T-helper 1 cell treated with Interleukin-12 subunit alpha and Interleukin-12 subunit beta and Interleukin-4 antibody, amounts not matched to agents 30 μg/mL and 1 μg/mL, for 36 hours (primary cell): ENCODE measurements around the gene NKX2-2.

ENCODE experiments used
- H3K27ac Mint-ChIP-seq: one replicate; pipeline ENCODE4 v1.8.0; 2021; ENCODE audit warnings: mild to moderate bottlenecking, mixed read lengths
- H3K27me3 Mint-ChIP-seq: one replicate; pipeline ENCODE4 v1.8.0; 2021; ENCODE audit warnings: low read depth, mixed read lengths
- H3K36me3 Mint-ChIP-seq: one replicate; pipeline ENCODE4 v1.8.0; 2021; ENCODE audit warnings: low read depth, mixed read lengths
- H3K4me1 Mint-ChIP-seq: one replicate; pipeline ENCODE4 v1.8.0; 2021; ENCODE audit warnings: low read depth, mixed read lengths
- H3K4me3 Mint-ChIP-seq: one replicate; pipeline ENCODE4 v1.8.0; 2021; ENCODE audit warnings: mild to moderate bottlenecking, moderate library complexity, mixed read lengths
- H3K9me3 Mint-ChIP-seq: one replicate; pipeline ENCODE4 v1.8.0; 2021; ENCODE audit warnings: mixed read lengths

The NKX2-2 gene

GRCh38 chr20:21513881-21514540 is at the start of gene NKX2-2:
TSS of gene NKX2-2 (minus strand) at chr20:21514064. CDS start at chr20:21513669, 395 bp downstream.
- peak within 1 kb of the TSS; percentile 14 for H3K4me3 Mint-ChIP-seq
- peak within 1 kb of the TSS; percentile 76 for H3K27ac Mint-ChIP-seq
- H3K27me3 Mint-ChIP-seq = peaks cover 84% of the 10 kb centered on the region
- no peaks in the 10 kb centered on the region for H3K9me3 Mint-ChIP-seq
- peaks cover 6% of the 10 kb centered on the region for H3K36me3 Mint-ChIP-seq
- H3K4me1 Mint-ChIP-seq = peaks cover 14% of the 10 kb centered on the region

- H3K4me3 Mint-ChIP-seq = no peak overlapping the region
- H3K4me1 Mint-ChIP-seq = peaks cover 12% of the 10 kb centered on the region
- peaks cover 6% of the 10 kb centered on the region for H3K36me3 Mint-ChIP-seq
- no peak overlapping the region for H3K27ac Mint-ChIP-seq
- H3K27me3 Mint-ChIP-seq = peaks cover 31% of the 10 kb centered on the region
- H3K9me3 Mint-ChIP-seq = peaks cover 4% of the 10 kb centered on the region
Observed at GRCh38 chr20:21562656-21563055, 48.8 kb upstream of the NKX2-2 start.

GRCh38 chr20:21559305-21559704 is 45.4 kb upstream of the NKX2-2 start:
- Mint-ChIP-seq H3K4me1 (peaks cover 32% of the 10 kb centered on the region), H3K9me3 (peaks cover 4% of the 10 kb centered on the region), H3K36me3 (peaks cover 6% of the 10 kb centered on the region), H3K27ac (peak overlapping the region; percentile 62), H3K4me3 (peak overlapping the region; percentile 62), H3K27me3 (peaks cover 22% of the 10 kb centered on the region)

- Mint-ChIP-seq H3K9me3 (no peaks in the 10 kb centered on the region), H3K4me1 (peaks cover 32% of the 10 kb centered on the region), H3K27ac (peak overlapping the region; percentile 82), H3K36me3 (peaks cover 4% of the 10 kb centered on the region), H3K4me3 (peak overlapping the region; percentile 72), H3K27me3 (peaks cover 7% of the 10 kb centered on the region)
Observed at GRCh38 chr20:21557241-21558020, 43.6 kb upstream of the NKX2-2 start.

- Mint-ChIP-seq H3K36me3 (peaks cover 4% of the 10 kb centered on the region), H3K9me3 (no peaks in the 10 kb centered on the region), H3K4me3 (no peak overlapping the region), H3K27ac (peak overlapping the region; percentile 82), H3K27me3 (no peaks in the 10 kb centered on the region), H3K4me1 (peaks cover 32% of the 10 kb centered on the region)
Observed at GRCh38 chr20:21556398-21556797, 42.5 kb upstream of the NKX2-2 start.

- peaks cover 4% of the 10 kb centered on the region for H3K36me3 Mint-ChIP-seq
- H3K27me3 Mint-ChIP-seq = no peaks in the 10 kb centered on the region
- no peaks in the 10 kb centered on the region for H3K9me3 Mint-ChIP-seq
- no peak overlapping the region for H3K4me3 Mint-ChIP-seq
- peaks cover 32% of the 10 kb centered on the region for H3K4me1 Mint-ChIP-seq
- H3K27ac Mint-ChIP-seq = no peak overlapping the region
Observed at GRCh38 chr20:21555470-21556120, 41.7 kb upstream of the NKX2-2 start.

GRCh38 chr20:21554985-21555384 is 41.1 kb upstream of the NKX2-2 start:
- H3K4me1 Mint-ChIP-seq = peaks cover 33% of the 10 kb centered on the region
- H3K27ac Mint-ChIP-seq = no peak overlapping the region
- no peak overlapping the region for H3K4me3 Mint-ChIP-seq
- no peaks in the 10 kb centered on the region for H3K27me3 Mint-ChIP-seq
- H3K36me3 Mint-ChIP-seq = peaks cover 2% of the 10 kb centered on the region
- H3K9me3 Mint-ChIP-seq = no peaks in the 10 kb centered on the region

- Mint-ChIP-seq H3K9me3 (no peaks in the 10 kb centered on the region), H3K27me3 (no peaks in the 10 kb centered on the region), H3K36me3 (peaks cover 4% of the 10 kb centered on the region), H3K27ac (no peak overlapping the region), H3K4me1 (peaks cover 37% of the 10 kb centered on the region), H3K4me3 (no peak overlapping the region)
Observed at GRCh38 chr20:21554376-21554890, 40.6 kb upstream of the NKX2-2 start.

GRCh38 chr20:21550587-21550986 is 36.7 kb upstream of the NKX2-2 start:
- no peak overlapping the region for H3K27ac Mint-ChIP-seq
- no peak overlapping the region for H3K4me3 Mint-ChIP-seq
- peaks cover 3% of the 10 kb centered on the region for H3K36me3 Mint-ChIP-seq
- H3K4me1 Mint-ChIP-seq = peaks cover 32% of the 10 kb centered on the region
- H3K27me3 Mint-ChIP-seq = no peaks in the 10 kb centered on the region
- peaks cover 12% of the 10 kb centered on the region for H3K9me3 Mint-ChIP-seq

- H3K4me3 Mint-ChIP-seq = peak overlapping the region; percentile 63
- peaks cover 5% of the 10 kb centered on the region for H3K27me3 Mint-ChIP-seq
- H3K27ac Mint-ChIP-seq = peak overlapping the region; percentile 90
- H3K36me3 Mint-ChIP-seq = peaks cover 5% of the 10 kb centered on the region
- H3K9me3 Mint-ChIP-seq = peaks cover 23% of the 10 kb centered on the region
- H3K4me1 Mint-ChIP-seq = peaks cover 26% of the 10 kb centered on the region
Observed at GRCh38 chr20:21548390-21549035, 34.6 kb upstream of the NKX2-2 start.

- H3K4me1 Mint-ChIP-seq = peaks cover 26% of the 10 kb centered on the region
- no peak overlapping the region for H3K27ac Mint-ChIP-seq
- peaks cover 5% of the 10 kb centered on the region for H3K36me3 Mint-ChIP-seq
- peaks cover 5% of the 10 kb centered on the region for H3K27me3 Mint-ChIP-seq
- no peak overlapping the region for H3K4me3 Mint-ChIP-seq
- peaks cover 23% of the 10 kb centered on the region for H3K9me3 Mint-ChIP-seq
Observed at GRCh38 chr20:21546355-21546754, 32.5 kb upstream of the NKX2-2 start.

GRCh38 chr20:21539512-21539911 is 25.6 kb upstream of the NKX2-2 start:
- Mint-ChIP-seq H3K27ac (no peak overlapping the region), H3K9me3 (peaks cover 7% of the 10 kb centered on the region), H3K27me3 (peaks cover 6% of the 10 kb centered on the region), H3K4me1 (no peaks in the 10 kb centered on the region), H3K36me3 (peaks cover 2% of the 10 kb centered on the region), H3K4me3 (no peak overlapping the region)

GRCh38 chr20:21534886-21535285 is 21.0 kb upstream of the NKX2-2 start:
- Mint-ChIP-seq H3K9me3 (no peaks in the 10 kb centered on the region), H3K27ac (no peak overlapping the region), H3K27me3 (peaks cover 27% of the 10 kb centered on the region), H3K36me3 (no peaks in the 10 kb centered on the region), H3K4me1 (peaks cover 1% of the 10 kb centered on the region), H3K4me3 (no peak overlapping the region)

GRCh38 chr20:21534453-21534852 is 20.6 kb upstream of the NKX2-2 start:
- no peak overlapping the region for H3K4me3 Mint-ChIP-seq
- H3K36me3 Mint-ChIP-seq = no peaks in the 10 kb centered on the region
- H3K4me1 Mint-ChIP-seq = peaks cover 1% of the 10 kb centered on the region
- no peak overlapping the region for H3K27ac Mint-ChIP-seq
- peaks cover 27% of the 10 kb centered on the region for H3K27me3 Mint-ChIP-seq
- no peaks in the 10 kb centered on the region for H3K9me3 Mint-ChIP-seq
